22Rv1 (cell line): ENCODE results near the gene RAD54L.

ENCODE experiments used
- CTCF ChIP-seq: fragments of 450-650 bp; IDR thresholded peaks from 2 replicates; pipeline ENCODE4 v1.5.1; 2017; ENCODE audit warnings: mild to moderate bottlenecking
- ZFX ChIP-seq: fragments of 450-650 bp; IDR thresholded peaks from 2 replicates; pipeline ENCODE4 v1.6.1; 2017; ENCODE audit warnings: antibody characterized with exemption, borderline replicate concordance

DNA sequence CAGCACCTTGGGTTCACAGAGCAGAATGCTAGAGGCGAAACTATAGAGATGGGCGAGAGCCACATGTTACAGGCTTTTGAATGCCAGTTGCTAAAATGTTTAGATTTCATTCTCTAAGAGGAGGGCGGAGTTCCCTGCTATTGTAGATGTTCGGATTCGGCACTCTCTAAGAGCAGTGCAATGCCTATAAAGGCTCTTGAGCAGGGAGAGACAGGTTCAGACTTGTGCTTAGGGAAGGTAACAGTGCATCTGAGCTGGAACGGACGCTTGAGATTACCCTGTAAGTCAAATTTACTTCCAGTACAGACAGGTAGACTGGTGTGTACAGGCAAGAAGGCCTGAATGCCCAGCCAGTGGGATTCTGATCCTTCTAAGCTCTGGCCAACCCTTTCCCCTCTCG, 29.1 kb upstream of the RAD54L start:
- TF ChIP-seq CTCF (no peak), ZFX (no peak)
